ENCODE measurements around the gene ZNF41.
A peak's percentile ranks its signal among the peaks of the same experiment; 100 is the strongest.
"Not testable (repeated sequence)": the region's sequence is repeated elsewhere in the genome, so short reads cannot be mapped to it uniquely, and the experiment has no call there.

The ZNF41 gene

GRCh38 chrX:47518144-47518543 is 35.1 kb upstream of the ZNF41 start:
- intact Hi-C loops (cut with DNase I; ENCODE audit: low total_unique reads), result loop anchor here (5.0 kb wide), 1 partner anchor 719 kb away; no protein-coding TSS in a partner anchor
- TF ChIP-seq CTCF (IDR thresholded peaks at IDR 0.05), result no peak

GRCh38 chrX:47515941-47516665 is 33.1 kb upstream of the ZNF41 start:
- no peak for TF ChIP-seq CTCF (IDR thresholded peaks at IDR 0.05)

More at GRCh38 chrX:47518144-47518543, 35.1 kb upstream of the ZNF41 start:
- H3K36me3 ChIP-seq, result no peaks in the 10 kb centered on the region
- no peak overlapping the region for H3K4me3 ChIP-seq
- H3K4me1 ChIP-seq, result no peaks in the 10 kb centered on the region
- no peaks in the 10 kb centered on the region for H3K27me3 ChIP-seq
- no peak overlapping the region for H3K27ac ChIP-seq
- DNase-seq, result no peak
- H3K9me3 ChIP-seq, result peaks cover 0 to 13% (median 7%) of the 10 kb centered on the region in 3 donors

GRCh38 chrX:47514533-47515235 is 31.7 kb upstream of the ZNF41 start:
- no peak for TF ChIP-seq CTCF (IDR thresholded peaks at IDR 0.05)
- intact Hi-C loops (cut with DNase I; ENCODE audit: low total_unique reads), result loop anchor here (5.0 kb wide), 1 partner anchor 723 kb away; no protein-coding TSS in a partner anchor
- Histone ChIP-seq H3K9me3 (no peaks in the 10 kb centered on the region), H3K27me3 (no peaks in the 10 kb centered on the region), H3K27ac (no peak overlapping the region), H3K36me3 (no peaks in the 10 kb centered on the region), H3K4me3 (no peak overlapping the region), H3K4me1 (no peaks in the 10 kb centered on the region)
- DNase-seq, result no peak

More at GRCh38 chrX:47515941-47516665, 33.1 kb upstream of the ZNF41 start:
- Histone ChIP-seq H3K27ac (no peak overlapping the region), H3K4me1 (no peaks in the 10 kb centered on the region), H3K27me3 (no peaks in the 10 kb centered on the region), H3K4me3 (no peak overlapping the region), H3K36me3 (no peaks in the 10 kb centered on the region), H3K9me3 (no peaks in the 10 kb centered on the region)
- intact Hi-C loops (cut with DNase I; ENCODE audit: low total_unique reads), result loop anchor here (5.0 kb wide), 1 partner anchor 721 kb away; no protein-coding TSS in a partner anchor
- no peak for DNase-seq

- H3K27ac ChIP-seq; intact Hi-C loops (cut with DNase I; ENCODE audit: low total_unique reads); H3K4me1 ChIP-seq; H3K27me3 ChIP-seq; DNase-seq; H3K36me3 ChIP-seq; H3K9me3 ChIP-seq: not testable (repeated sequence)
- peak overlapping the region; percentile 40 to 47 for H3K4me3 ChIP-seq
Observed at GRCh38 chrX:47513034-47513965, 30.3 kb upstream of the ZNF41 start.

- H3K4me1 ChIP-seq; H3K4me3 ChIP-seq; H3K9me3 ChIP-seq; H3K36me3 ChIP-seq; H3K27ac ChIP-seq; intact Hi-C loops (cut with DNase I; ENCODE audit: low total_unique reads); H3K27me3 ChIP-seq; DNase-seq: not testable (repeated sequence)
Observed at GRCh38 chrX:47512383-47512782, 29.4 kb upstream of the ZNF41 start.

- intact Hi-C loops (cut with DNase I; ENCODE audit: low total_unique reads), result no loop called here
Observed at GRCh38 chrX:47507153-47507867, 24.3 kb upstream of the ZNF41 start.

More at GRCh38 chrX:47507153-47507867, 24.3 kb upstream of the ZNF41 start:
- TF ChIP-seq CTCF (IDR thresholded peaks at IDR 0.05), result no peak
- no peak overlapping the region for H3K27ac ChIP-seq
- no peaks in the 10 kb centered on the region for H3K27me3 ChIP-seq
- H3K36me3 ChIP-seq, result no peaks in the 10 kb centered on the region
- no peaks in the 10 kb centered on the region for H3K4me1 ChIP-seq
- H3K9me3 ChIP-seq, result no peaks in the 10 kb centered on the region
- no peak overlapping the region for H3K4me3 ChIP-seq
- DNase-seq, result no peak
